ENCODE data around the gene SPATA31A3.
"Not testable (repeated sequence)": the region's sequence is repeated elsewhere in the genome, so short reads cannot be mapped to it uniquely, and the experiment has no call there.

SPATA31A3 gene

DNA sequence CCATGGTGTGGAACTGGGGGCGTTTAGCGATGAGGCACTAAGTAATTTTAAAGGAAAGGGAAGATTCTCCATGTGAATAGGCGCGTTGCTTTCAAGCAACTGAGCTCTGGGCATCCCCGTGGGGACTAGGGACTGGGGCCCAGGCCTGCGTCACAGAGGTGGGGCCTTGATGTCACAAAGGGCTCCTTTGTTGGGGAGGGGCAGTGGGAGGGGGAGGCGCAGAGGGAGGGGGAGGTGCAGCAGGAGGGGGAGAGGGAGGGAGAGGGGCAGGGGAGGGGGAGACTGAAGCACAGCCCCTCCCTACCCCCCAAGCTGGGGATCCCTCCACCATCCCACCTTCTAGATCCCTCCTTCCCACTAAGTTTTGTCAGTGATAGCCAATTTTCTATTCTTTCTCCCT, at the start of gene SPATA31A3:
TSS of gene SPATA31A3 (minus strand) at position 101 of the 400 bp plus-strand sequence. CDS start at position 72, 29 bp downstream.
- not testable (repeated sequence) for H3K4me1 Mint-ChIP-seq (ENCODE audit: low read depth); H3K27ac Mint-ChIP-seq; H3K4me3 Mint-ChIP-seq; H3K27me3 Mint-ChIP-seq; H3K36me3 Mint-ChIP-seq; H3K9me3 Mint-ChIP-seq (ENCODE audit: low read depth)

DNA sequence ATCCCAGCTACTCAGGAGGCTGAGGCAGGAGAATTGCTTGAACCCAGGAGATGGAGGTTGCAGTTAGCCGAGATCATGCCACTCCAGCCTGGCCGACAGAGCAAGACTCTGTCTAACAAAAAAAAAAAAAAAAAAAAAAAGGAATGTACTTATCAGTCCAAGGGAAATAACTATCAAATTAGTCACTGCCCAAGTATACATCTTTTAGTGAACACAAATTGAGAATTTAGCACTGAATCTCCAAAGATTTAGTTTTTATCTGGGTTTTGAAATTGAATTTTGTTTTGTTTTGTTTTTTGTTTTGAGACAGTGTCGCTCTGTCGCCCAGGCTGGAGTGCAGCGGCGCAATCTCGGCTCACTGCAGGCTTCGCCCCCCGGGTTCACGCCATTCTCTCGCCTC, 39.8 kb downstream of the SPATA31A3 start:
- H3K4me3 Mint-ChIP-seq; H3K27ac Mint-ChIP-seq; H3K27me3 Mint-ChIP-seq; H3K9me3 Mint-ChIP-seq (ENCODE audit: low read depth); H3K36me3 Mint-ChIP-seq; H3K4me1 Mint-ChIP-seq (ENCODE audit: low read depth): not testable (repeated sequence)

DNA sequence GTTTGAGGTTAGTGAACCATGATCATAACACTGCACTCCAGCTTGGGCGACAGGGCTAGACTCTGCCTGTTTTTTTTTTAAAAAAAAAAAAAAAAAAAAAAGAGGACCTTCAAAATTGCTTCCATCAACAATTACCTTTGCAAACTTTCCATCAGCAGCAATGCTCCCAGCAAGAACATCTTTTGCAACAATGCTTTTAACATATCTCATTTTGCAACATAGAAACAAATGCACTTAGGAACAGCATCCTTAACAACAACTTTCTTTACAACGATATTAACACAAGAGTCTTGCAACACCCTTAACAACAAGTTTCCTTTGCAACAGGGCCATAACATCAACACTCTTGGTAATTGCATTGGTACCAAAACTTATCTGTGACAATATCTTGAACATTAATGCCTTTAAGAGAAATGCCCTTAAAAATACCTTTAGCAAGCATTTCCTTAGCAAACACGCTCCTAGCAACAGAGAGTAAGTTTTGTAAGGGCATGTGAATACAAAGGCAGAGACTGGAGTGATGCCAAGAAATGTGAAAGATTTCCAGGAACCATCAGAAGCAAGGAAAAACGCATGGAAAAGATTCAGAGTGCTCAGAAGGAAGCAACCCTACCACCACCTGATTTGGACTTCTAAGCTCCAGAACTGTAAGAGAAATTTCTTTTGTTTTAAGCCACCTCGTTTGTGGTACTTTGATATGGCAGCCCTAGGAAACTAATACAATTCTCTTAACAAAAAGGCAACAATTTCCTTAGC, 49.8 kb downstream of the SPATA31A3 start:
- H3K27me3 Mint-ChIP-seq, H3K27ac Mint-ChIP-seq: not testable (repeated sequence)

DNA sequence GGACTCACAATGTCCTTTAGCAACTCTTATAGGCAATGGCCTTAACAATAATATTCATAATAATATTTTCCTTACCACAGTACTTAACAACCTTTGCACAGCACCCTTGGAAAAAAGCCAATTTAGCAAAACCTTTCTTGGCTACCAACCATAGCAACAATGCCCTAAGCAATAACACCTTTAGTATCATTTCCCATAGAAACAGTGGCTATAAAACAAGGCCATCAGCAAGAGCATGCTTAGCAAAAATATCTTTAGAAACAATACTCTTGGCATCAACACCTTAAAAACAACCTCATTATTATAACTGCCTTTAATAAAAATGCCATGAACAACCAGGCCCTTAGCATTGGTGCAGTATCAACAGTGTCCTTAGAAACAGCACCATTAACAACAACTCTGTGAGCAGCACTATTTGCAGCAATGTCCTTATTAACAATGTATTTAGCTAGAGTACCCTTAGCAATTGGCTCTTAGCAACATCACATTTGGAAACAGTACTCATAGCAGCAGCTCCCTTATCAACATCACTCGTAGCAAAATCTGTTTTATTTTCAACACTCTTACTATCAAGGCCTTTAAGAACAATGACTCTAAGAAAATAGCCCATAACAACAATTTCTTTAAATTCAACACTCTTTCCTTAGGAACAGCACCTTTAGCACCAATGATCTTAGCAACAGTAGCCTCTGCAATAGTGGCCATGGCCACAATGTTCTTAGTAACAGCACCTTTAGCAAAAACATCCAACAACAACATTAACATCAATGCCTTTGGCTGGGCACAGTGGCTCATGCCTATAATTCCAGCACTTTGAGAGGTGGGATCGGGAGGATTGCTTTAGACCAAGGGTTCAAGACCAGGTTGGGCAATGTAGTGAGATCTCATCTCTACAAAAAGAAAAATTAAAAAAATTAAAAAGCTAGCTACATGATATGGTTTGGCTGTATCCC, 52.2 kb downstream of the SPATA31A3 start:
- H3K27ac Mint-ChIP-seq; H3K27me3 Mint-ChIP-seq; H3K36me3 Mint-ChIP-seq; H3K4me1 Mint-ChIP-seq (ENCODE audit: low read depth); H3K4me3 Mint-ChIP-seq; H3K9me3 Mint-ChIP-seq (ENCODE audit: low read depth): not testable (repeated sequence)

More for the DNA sequence above, 49.8 kb downstream of the SPATA31A3 start:
- not testable (repeated sequence) for H3K36me3 Mint-ChIP-seq; H3K4me1 Mint-ChIP-seq (ENCODE audit: low read depth); H3K4me3 Mint-ChIP-seq; H3K9me3 Mint-ChIP-seq (ENCODE audit: low read depth)

DNA sequence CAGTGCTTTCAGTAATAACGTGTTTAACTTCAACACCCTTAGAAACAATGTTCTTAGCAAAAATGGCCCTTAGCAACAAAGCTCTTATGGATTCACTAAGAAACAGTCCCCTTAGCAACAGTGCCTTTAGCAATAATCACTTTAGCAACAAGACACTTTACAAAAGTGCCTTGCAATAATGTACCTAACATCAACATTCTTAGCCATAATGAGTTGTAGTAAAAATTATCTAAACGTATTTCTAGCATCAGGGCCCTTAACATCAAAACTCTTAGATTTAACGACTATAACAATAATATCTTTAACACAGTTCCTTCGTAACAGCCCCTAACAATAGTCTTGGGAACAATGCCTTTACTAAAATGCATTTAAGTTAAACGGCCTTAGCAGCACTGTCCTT, 54.0 kb downstream of the SPATA31A3 start:
- not testable (repeated sequence) for H3K4me3 Mint-ChIP-seq; H3K4me1 Mint-ChIP-seq (ENCODE audit: low read depth); H3K9me3 Mint-ChIP-seq (ENCODE audit: low read depth); H3K27me3 Mint-ChIP-seq; H3K36me3 Mint-ChIP-seq; H3K27ac Mint-ChIP-seq

DNA sequence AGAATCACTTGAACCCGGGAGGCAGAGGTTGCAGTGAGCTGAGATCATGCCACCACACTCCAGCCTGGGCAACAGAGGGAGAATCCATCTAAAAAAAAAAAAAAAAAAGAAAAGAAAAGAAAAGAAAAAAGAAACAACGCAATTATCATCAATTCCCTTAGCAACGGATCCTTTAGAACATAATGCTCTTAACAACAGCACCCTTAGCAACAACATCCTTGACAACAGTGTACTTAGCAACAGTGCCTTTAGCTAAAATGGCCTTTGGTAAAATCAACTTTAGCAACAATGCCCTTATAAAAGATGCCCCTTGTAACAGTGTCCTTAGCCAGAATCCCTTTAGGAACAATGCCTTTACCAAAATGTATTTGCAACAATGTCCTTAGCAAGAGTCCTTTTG, 54.7 kb downstream of the SPATA31A3 start:
- H3K36me3 Mint-ChIP-seq; H3K27ac Mint-ChIP-seq; H3K27me3 Mint-ChIP-seq; H3K4me1 Mint-ChIP-seq (ENCODE audit: low read depth); H3K4me3 Mint-ChIP-seq; H3K9me3 Mint-ChIP-seq (ENCODE audit: low read depth): not testable (repeated sequence)
